CD4-positive, alpha-beta T cell treated with Interleukin-17A for 4 hours (primary cell): ENCODE results near the gene ZFYVE1.

ENCODE experiments used
- DNase-seq: peaks from one replicate; pipeline ENCODE4 v3.0.0-alpha.2; 2020; ENCODE audit warnings: mixed read lengths

The ZFYVE1 gene

GRCh38 chr14:72948481-72949138 lies 78.3 kb downstream of the ZFYVE1 start:
- DNase-seq = peak; percentile 74

GRCh38 chr14:72947366-72948160 lies 79.3 kb downstream of the ZFYVE1 start:
- no peak for DNase-seq

- DNase-seq = no peak
Observed at GRCh38 chr14:72946491-72946890, 80.4 kb downstream of the ZFYVE1 start.

GRCh38 chr14:72945356-72946027 lies 81.4 kb downstream of the ZFYVE1 start:
- DNase-seq = no peak

- no peak for DNase-seq
Observed at GRCh38 chr14:72943876-72944430, 83.0 kb downstream of the ZFYVE1 start.

GRCh38 chr14:72942934-72943333 lies 84.0 kb downstream of the ZFYVE1 start:
- DNase-seq = no peak

- DNase-seq = no peak
Observed at GRCh38 chr14:72941286-72941985, 85.5 kb downstream of the ZFYVE1 start.

- no peak for DNase-seq
Observed at GRCh38 chr14:72939630-72940029, 87.3 kb downstream of the ZFYVE1 start.

GRCh38 chr14:72932893-72933292 lies 94.0 kb downstream of the ZFYVE1 start:
- DNase-seq = no peak

GRCh38 chr14:72929316-72930080 lies 97.4 kb downstream of the ZFYVE1 start:
- no peak for DNase-seq

- DNase-seq = no peak
Observed at GRCh38 chr14:72928872-72929271, 98.0 kb downstream of the ZFYVE1 start.

GRCh38 chr14:72926292-72927028 lies 100.4 kb downstream of the ZFYVE1 start, which contains the start of gene DCAF4:
DCAF4 (plus strand) TSS chr14:72926464; CDS start chr14:72937979, 11,515 bp downstream.
- DNase-seq = no peak

- peak; percentile 97 for DNase-seq
Observed at GRCh38 chr14:72925815-72926291, 101.1 kb downstream of the ZFYVE1 start.

- DNase-seq = no peak
Observed at GRCh38 chr14:72925171-72925759, 101.6 kb downstream of the ZFYVE1 start.

GRCh38 chr14:72924337-72924736 lies 102.6 kb downstream of the ZFYVE1 start:
- DNase-seq = no peak

- no peak for DNase-seq
Observed at GRCh38 chr14:72921396-72921795, 105.5 kb downstream of the ZFYVE1 start.

- no peak for DNase-seq
Observed at GRCh38 chr14:72920008-72920407, 106.9 kb downstream of the ZFYVE1 start.
